HCT116 (cell line): ENCODE results near the gene KIAA0825. TPM values are rescaled to one million over a fixed set of nuclear protein-coding genes. Genes with fewer than 3 reads are reported as not detected.

Experiments
- ATAC-seq: fragments of 200-7000 bp; cut with Tn5 transposase; 2 replicates; pipeline ENCODE4 v1.9.1; 2020; ENCODE audit warnings: mild to moderate bottlenecking, moderate library complexity
- BruUV-seq: library from RNA; stranded (reverse); fragments of 400-500 nt; replicated peaks from 2 replicates; lab custom pipeline; 2021; lab: Mats Ljungman, UMichigan
- CTCF ChIA-PET: fragments of 300-600 bp; sonication (Branson Sonifier 250); formaldehyde crosslinking; loops from one replicate; lab custom pipeline; 2021; ENCODE audit warnings: antibody characterized with exemption; lab: Charles Lee
- POLR2A ChIA-PET: fragments of 300-600, 350-600 bp; sonication (Branson Sonifier 250); formaldehyde crosslinking; loops from one replicate; lab custom pipeline; 2021; ENCODE audit warnings: antibody characterized with exemption; lab: Charles Lee
- RAD21 ChIA-PET, 2 experiments: fragments of 300-600 bp; sonication (Branson Sonifier 250); formaldehyde crosslinking; loops; one replicate each; lab custom pipeline; 2023; ENCODE audit warnings: low total read pairs in 2 of 2; ENCODE audit not compliant: uncharacterized antibody in 2 of 2, unreplicated experiment in 2 of 2, low non-redundant PET in 1 of 2; lab: Charles Lee
- DNase-seq: peaks from one replicate; pipeline ENCODE4 v3.0.0-alpha.2; 2010; ENCODE audit warnings: low read depth, low spot score
- H2AFZ ChIP-seq: fragments of 200-600 bp; shearing (Covaris generic), sonication (generic); 2 replicates; pipeline ENCODE4 v1.6.1; 2017; ENCODE audit warnings: low read depth, mixed run types, mixed read lengths, antibody characterized with exemption, low read length; ENCODE audit not compliant: poor library complexity, severe bottlenecking
- H3K27ac ChIP-seq: 2 replicates; pipeline ENCODE4 v1.5.1; 2012; ENCODE audit warnings: low read depth, low read length
- H3K27me3 ChIP-seq: fragments of 200-600 bp; sonication (generic); 2 replicates; pipeline ENCODE4 v1.6.1; 2016; ENCODE audit warnings: mixed run types, low read length, mixed read lengths; ENCODE audit not compliant: insufficient read depth
- H3K36me3 ChIP-seq, 2 experiments: fragments of 200-500 bp in 1 of 2; fragments of 200-600 bp in 1 of 2; sonication (Bioruptor generic) in 1 of 2; sonication (generic) in 1 of 2; 2 replicates each; pipeline versions ENCODE4 v1.5.1 to v1.6.1; 2014 to 2016; ENCODE audit warnings: low read length in 2 of 2, inconsistent platforms in 1 of 2, mixed read lengths in 1 of 2, mixed run types in 1 of 2; ENCODE audit not compliant: insufficient read depth in 2 of 2, control insufficient read depth in 1 of 2
- H3K4me1 ChIP-seq, 2 experiments: fragments of 200-600 bp in 1 of 2; sonication (generic) in 1 of 2; 2 replicates each; pipeline versions ENCODE4 v1.5.1 to v1.6.1; 2012 to 2017; ENCODE audit warnings: low read length in 2 of 2, inconsistent platforms in 1 of 2, mild to moderate bottlenecking in 1 of 2, mixed read lengths in 1 of 2, mixed run types in 1 of 2, moderate library complexity in 1 of 2; ENCODE audit not compliant: insufficient read depth in 2 of 2, control insufficient read depth in 1 of 2
- H3K4me2 ChIP-seq: fragments of 200-600 bp; sonication (generic); 2 replicates; pipeline ENCODE4 v1.6.1; 2017; ENCODE audit warnings: mixed run types, low read length, mixed read lengths
- H3K4me3 ChIP-seq, 2 experiments: fragments of 200-600 bp in 1 of 2; sonication (generic) in 1 of 2; replicated peaks in 1 of 2; 2 replicates each; pipeline ENCODE4 v1.5.1; 2011 to 2016; ENCODE audit warnings: low read length in 2 of 2, control low read depth in 1 of 2, low read depth in 1 of 2, mild to moderate bottlenecking in 1 of 2, mixed read lengths in 1 of 2, mixed run types in 1 of 2
- H3K79me2 ChIP-seq: fragments of 200-600 bp; sonication (generic); 2 replicates; pipeline ENCODE4 v1.6.1; 2017; ENCODE audit warnings: mild to moderate bottlenecking, mixed run types, low read length, moderate library complexity, mixed read lengths; ENCODE audit not compliant: insufficient read depth
- H3K9ac ChIP-seq: fragments of 200-600 bp; sonication (generic); 2 replicates; pipeline ENCODE4 v1.6.1; 2016; ENCODE audit warnings: low read length, mixed read lengths
- H3K9me2 ChIP-seq: fragments of 200-600 bp; sonication (generic), shearing (Covaris generic); 2 replicates; pipeline ENCODE4 v1.6.1; 2017; ENCODE audit warnings: mixed run types, mild to moderate bottlenecking, moderate library complexity; ENCODE audit not compliant: insufficient read depth
- H3K9me3 ChIP-seq, 2 experiments: fragments of 200-500 bp in 1 of 2; fragments of 200-600 bp in 1 of 2; sonication (Bioruptor generic) in 1 of 2; sonication (generic) in 1 of 2; 2 replicates each; pipeline ENCODE4 v1.6.1; 2014 to 2017; ENCODE audit warnings: low read length in 2 of 2, mixed read lengths in 2 of 2, inconsistent platforms in 1 of 2, low read depth in 1 of 2, mild to moderate bottlenecking in 1 of 2, mixed run types in 1 of 2, moderate library complexity in 1 of 2; ENCODE audit not compliant: control insufficient read depth in 1 of 2, insufficient read depth in 1 of 2
- H4K20me1 ChIP-seq: fragments of 200-600 bp; sonication (generic), shearing (Covaris generic); 2 replicates; pipeline ENCODE4 v1.6.1; 2017; ENCODE audit warnings: mixed run types, mild to moderate bottlenecking, moderate library complexity; ENCODE audit not compliant: insufficient read depth
- EGR1 ChIP-seq: IDR thresholded peaks from 2 replicates; pipeline ENCODE4 v1.6.1; 2012; ENCODE audit warnings: low read depth
- ELF1 ChIP-seq: IDR thresholded peaks from 2 replicates; pipeline ENCODE4 v1.6.1; 2012; ENCODE audit warnings: low read depth, borderline replicate concordance
- EZH2 ChIP-seq: fragments of 200-600 bp; sonication (generic); IDR thresholded peaks from 2 replicates; pipeline ENCODE4 v1.6.1; 2017; ENCODE audit warnings: antibody characterized with exemption, mixed run types
- EZH2phosphoT487 ChIP-seq: fragments of 200-600 bp; IDR thresholded peaks from 2 replicates; pipeline ENCODE4 v1.6.1; 2018; ENCODE audit warnings: antibody characterized with exemption, borderline replicate concordance
- FOSL1 ChIP-seq: IDR thresholded peaks from 2 replicates; pipeline ENCODE4 v1.6.1; 2012; ENCODE audit warnings: low read depth
- POLR2A ChIP-seq: IDR thresholded peaks from 2 replicates; pipeline ENCODE4 v1.7.0; 2011; ENCODE audit warnings: borderline replicate concordance; ENCODE audit not compliant: insufficient read depth, insufficient read length; ENCODE audit errors: extremely low read depth
- REST ChIP-seq: IDR thresholded peaks from 2 replicates; pipeline ENCODE4 v1.6.1; 2012; ENCODE audit warnings: low read depth
- SP1 ChIP-seq: IDR thresholded peaks from 2 replicates; pipeline ENCODE4 v1.6.1; 2012; ENCODE audit warnings: low read depth
- SRF ChIP-seq: IDR thresholded peaks from 2 replicates; pipeline ENCODE4 v1.6.1; 2012; ENCODE audit warnings: low read depth
- TCF7L2 ChIP-seq: IDR thresholded peaks from 2 replicates; pipeline ENCODE4 v1.7.0; 2011; ENCODE audit warnings: borderline replicate concordance, inconsistent platforms; ENCODE audit not compliant: insufficient read depth, insufficient read length; ENCODE audit errors: extremely low read depth
- YY1 ChIP-seq: IDR thresholded peaks from 2 replicates; pipeline ENCODE4 v1.6.1; 2011; ENCODE audit warnings: low read length, low read depth, moderate library complexity, mild to moderate bottlenecking; ENCODE audit not compliant: insufficient replicate concordance; ENCODE audit errors: extremely low read depth
- ZFX ChIP-seq: fragments of 450-650 bp; IDR thresholded peaks from 2 replicates; pipeline ENCODE4 v1.6.1; 2017
- intact Hi-C: fragments of 100-400 bp; cut with micrococcal nuclease; formaldehyde crosslinking; loops from 2 replicates; pipeline ENCODE4 v1.10.0; 2022
- total RNA-seq: library from RNA; stranded (reverse); gene quantifications from one replicate; pipeline ENCODE4 v1.2.1, GENCODE V29; 2021; ENCODE audit not compliant: unreplicated experiment

The KIAA0825 gene
- total RNA-seq, 1 experiment from 2014 or later = 1.4 TPM

- TF ChIP-seq YY1 (no peak), ELF1 (no peak), POLR2A (no peak)
Measured at GRCh38 chr5:94627191-94627590, 8.8 kb upstream of the KIAA0825 start (continued).

- intact Hi-C loops = no loop called here
- H3K9me3 ChIP-seq = no peaks in the 10 kb centered on the region
- CTCF ChIA-PET = no interaction called here
- no peak overlapping the region for H3K4me2 ChIP-seq
- H3K27me3 ChIP-seq = no peaks in the 10 kb centered on the region
- POLR2A ChIA-PET = no interaction called here
- H3K36me3 ChIP-seq = no peaks in the 10 kb centered on the region
- no TSS peak for BruUV-seq
- peaks cover 4% of the 10 kb centered on the region; the same call in 1 of the 2 replicates for H4K20me1 ChIP-seq
- H3K27ac ChIP-seq = no peak overlapping the region
- DNase-seq (no peak), ATAC-seq (no peak)
- H3K79me2 ChIP-seq = peaks cover 84% of the 10 kb centered on the region
- no peak for TF ChIP-seq SRF
- TF ChIP-seq ZFX = no peak
- TF ChIP-seq EZH2 = no peak
- no peak for TF ChIP-seq TCF7L2
- TF ChIP-seq EZH2phosphoT487 = no peak
- no peak for TF ChIP-seq EGR1
- no peak for TF ChIP-seq SP1
- no peak for TF ChIP-seq FOSL1
- no peak for TF ChIP-seq REST
- no peaks in the 10 kb centered on the region for H3K9me2 ChIP-seq
- no peak overlapping the region for H2AFZ ChIP-seq
- peaks cover 0 to 11% of the 10 kb centered on the region in 2 experiments; a peak in 2 of 4 replicates for H3K4me1 ChIP-seq
- no peak overlapping the region for H3K9ac ChIP-seq
- RAD21 ChIA-PET = no interaction called here
- no peak overlapping the region for H3K4me3 ChIP-seq
Measured at GRCh38 chr5:94623877-94624276, 5.5 kb upstream of the KIAA0825 start.
